ENCODE results near the gene ZNF277. TPM values are rescaled to one million over a fixed set of nuclear protein-coding genes. Genes with fewer than 3 reads are reported as not detected.

Gene ZNF277
- polyA plus RNA-seq, 2 of the 4 experiments (the other 2 are of a cell fraction) = 23.4 to 31.9 TPM

DNA sequence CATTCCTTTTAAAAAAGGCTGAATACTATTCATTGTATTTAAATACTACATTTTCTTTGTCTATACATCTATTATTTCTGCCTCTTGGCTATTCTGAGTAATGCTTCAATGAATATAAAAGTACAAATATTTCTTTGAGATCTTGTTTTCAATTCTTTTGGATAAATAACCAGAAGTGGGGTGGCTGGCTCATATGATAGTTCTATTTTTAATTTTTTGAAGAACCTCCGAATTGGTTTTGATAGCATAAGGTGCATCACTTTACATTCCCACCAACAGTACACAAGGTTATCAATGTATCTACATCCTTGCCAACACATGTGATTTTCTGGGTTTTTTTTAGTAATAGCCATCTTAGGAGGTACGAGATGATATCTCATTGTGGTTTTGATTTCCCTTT is 72.5 kb downstream of the ZNF277 start:
- Histone ChIP-seq H3K9me3 (no peaks in the 10 kb centered on the region), H3K4me3 (no peak overlapping the region), H3K4me1 (no peaks in the 10 kb centered on the region), H3K4me2 (no peak overlapping the region), H3K27ac (no peak overlapping the region)
- no peak for FAIRE-seq
- no peak for TF ChIP-seq CHD2 (IDR thresholded peaks at IDR 0.05; ENCODE audit: low read length, partially characterized antibody)
- TF ChIP-seq HOXA7 (CRISPR knock-in tag; IDR thresholded peaks at IDR 0.05) = no peak
- no peak for TF ChIP-seq ZC3H11A (IDR thresholded peaks at IDR 0.05)
- TF ChIP-seq CEBPB (IDR thresholded peaks at IDR 0.05) = no peak
- TF ChIP-seq JUN (IDR thresholded peaks at IDR 0.05) = no peak
- TF ChIP-seq NPAS2 (CRISPR knock-in tag; IDR thresholded peaks at IDR 0.05; ENCODE audit: borderline replicate concordance) = no peak
- no peak for TF ChIP-seq FOSB (CRISPR knock-in tag; IDR thresholded peaks at IDR 0.05)
- TF ChIP-seq, protein P1, sequence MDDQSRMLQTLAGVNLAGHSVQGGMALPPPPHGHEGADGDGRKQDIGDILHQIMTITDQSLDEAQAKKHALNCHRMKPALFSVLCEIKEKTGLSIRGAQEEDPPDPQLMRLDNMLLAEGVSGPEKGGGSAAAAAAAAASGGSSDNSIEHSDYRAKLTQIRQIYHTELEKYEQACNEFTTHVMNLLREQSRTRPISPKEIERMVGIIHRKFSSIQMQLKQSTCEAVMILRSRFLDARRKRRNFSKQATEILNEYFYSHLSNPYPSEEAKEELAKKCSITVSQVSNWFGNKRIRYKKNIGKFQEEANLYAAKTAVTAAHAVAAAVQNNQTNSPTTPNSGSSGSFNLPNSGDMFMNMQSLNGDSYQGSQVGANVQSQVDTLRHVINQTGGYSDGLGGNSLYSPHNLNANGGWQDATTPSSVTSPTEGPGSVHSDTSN (IDR thresholded peaks at IDR 0.05) = no peak
- TF ChIP-seq MAFK (IDR thresholded peaks at IDR 0.05; ENCODE audit: partially characterized antibody) = no peak
- TF ChIP-seq ZSCAN20 (CRISPR knock-in tag; IDR thresholded peaks at IDR 0.05) = no peak
- no peak for TF ChIP-seq SREBF2 (IDR thresholded peaks at IDR 0.05)
- no peak for DNase-seq (ENCODE audit: low read depth in 1 of 2, low spot score in 1 of 2)
- 91% methylated on average over 2 of the region's 2 CpGs for WGBS (ENCODE audit: missing lambda C conversion rate)
- no peak for ATAC-seq
- ChIA-PET POLR2A (no interaction called here), CTCF (no interaction called here)

DNA sequence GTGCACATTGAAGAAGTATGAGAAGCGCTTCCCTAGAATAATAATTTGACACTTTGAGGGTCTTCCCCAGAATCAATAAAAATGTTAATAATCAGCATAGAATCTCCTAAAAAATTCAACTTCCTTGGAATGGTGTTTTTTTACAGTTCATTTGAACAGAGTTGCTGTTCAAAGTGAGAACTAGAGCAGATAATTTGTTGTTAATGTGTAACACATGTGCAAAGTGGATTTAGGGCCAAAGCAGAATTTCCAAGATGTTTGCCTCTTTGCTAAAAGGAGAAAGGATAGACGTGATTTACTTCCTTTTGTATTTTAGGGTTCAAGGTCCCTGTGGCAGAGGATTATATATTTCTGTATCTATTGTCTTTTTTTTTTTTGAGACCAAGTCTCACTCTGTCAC is 73.8 kb downstream of the ZNF277 start:
- FAIRE-seq = no peak

DNA sequence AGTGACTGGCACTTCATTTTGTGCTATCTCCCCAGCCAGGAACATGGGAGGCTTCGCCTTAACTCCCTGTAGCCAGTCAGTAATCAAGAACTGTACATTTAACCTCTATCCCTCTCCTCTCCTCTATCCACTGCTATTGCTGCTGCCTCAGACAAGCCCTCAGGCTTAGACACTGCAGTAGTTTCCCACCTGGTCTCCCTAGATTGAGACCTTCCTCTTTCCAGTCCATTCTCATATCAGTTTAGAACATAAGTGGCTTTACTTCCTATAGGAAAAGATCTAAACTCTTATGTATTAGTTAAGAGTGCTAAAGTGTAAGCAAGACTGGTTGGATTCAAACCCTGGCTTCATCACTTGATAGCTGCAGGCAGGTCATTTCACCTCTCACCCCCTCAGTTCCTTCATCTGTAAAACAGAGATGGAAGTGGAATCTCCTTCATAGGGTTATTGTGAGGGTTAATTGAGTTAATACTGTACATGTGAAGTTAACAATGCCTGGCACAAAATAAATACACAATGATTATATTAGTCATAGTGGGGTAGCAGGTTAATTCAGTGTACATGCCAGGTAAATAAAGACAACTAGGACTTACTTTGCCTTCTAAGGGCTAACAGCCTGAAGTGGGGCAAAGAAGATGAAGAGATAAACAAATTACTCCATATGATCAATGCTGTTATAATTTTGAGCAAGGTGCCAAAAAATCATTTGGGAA is 76.1 kb downstream of the ZNF277 start:
- POLR2A ChIA-PET = no interaction called here
- CTCF ChIA-PET = interaction anchor here (1.8 kb wide), 1 partner anchor 9 kb away, joined by 4 read pairs; no protein-coding TSS in a partner anchor
- no peaks in the 10 kb centered on the region for H3K9me3 ChIP-seq
- H3K4me2 ChIP-seq = no peak overlapping the region
- H3K4me3 ChIP-seq = no peak overlapping the region
- peak in 1 of 2 experiments; percentile 37; a peak in 2 of 6 replicates for ATAC-seq
- no peaks in the 10 kb centered on the region for H3K4me1 ChIP-seq
- WGBS (ENCODE audit: missing lambda C conversion rate) = 92% methylated on average over 1 of the region's 1 CpG
- DNase-seq (ENCODE audit: low read depth in 1 of 2, low spot score in 1 of 2) = no peak
- H3K27ac ChIP-seq = no peak overlapping the region
- no peak for TF ChIP-seq EHF (CRISPR knock-in tag; IDR thresholded peaks at IDR 0.05)
- no peak for TF ChIP-seq ZNF302 (CRISPR knock-in tag; IDR thresholded peaks at IDR 0.05)
- TF ChIP-seq RFX5 (IDR thresholded peaks at IDR 0.05) = no peak
- TF ChIP-seq JUNB (IDR thresholded peaks at IDR 0.05) = no peak
- no peak for FAIRE-seq

More for the DNA sequence above, 73.8 kb downstream of the ZNF277 start:
- DNase-seq (ENCODE audit: low read depth in 1 of 2, low spot score in 1 of 2) (no peak), ATAC-seq (no peak)
- CTCF ChIA-PET = no interaction called here
- POLR2A ChIA-PET = no interaction called here
- no peak for TF ChIP-seq CBX8 (IDR thresholded peaks at IDR 0.05)
- TF ChIP-seq CBX2 (IDR thresholded peaks at IDR 0.05; ENCODE audit: borderline replicate concordance, low read depth) = no peak
- TF ChIP-seq HOXB13 (CRISPR knock-in tag; IDR thresholded peaks at IDR 0.05; ENCODE audit: low read depth) = no peak
- TF ChIP-seq TFCP2L1 (CRISPR knock-in tag; IDR thresholded peaks at IDR 0.05) = no peak
- TF ChIP-seq HOXA7 (CRISPR knock-in tag; IDR thresholded peaks at IDR 0.05) = no peak
- TF ChIP-seq RNF2 (IDR thresholded peaks at IDR 0.05; ENCODE audit: borderline replicate concordance, low read depth) = no peak
- TF ChIP-seq, protein P2, sequence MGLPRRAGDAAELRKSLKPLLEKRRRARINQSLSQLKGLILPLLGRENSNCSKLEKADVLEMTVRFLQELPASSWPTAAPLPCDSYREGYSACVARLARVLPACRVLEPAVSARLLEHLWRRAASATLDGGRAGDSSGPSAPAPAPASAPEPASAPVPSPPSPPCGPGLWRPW (IDR thresholded peaks at IDR 0.05) = no peak
- TF ChIP-seq CEBPB (IDR thresholded peaks at IDR 0.05) = no peak
- TF ChIP-seq, protein P1 (IDR thresholded peaks at IDR 0.05) = no peak
- no peak for TF ChIP-seq NFE2L2 (conservative IDR thresholded peaks at IDR 0.05; ENCODE audit: low read length)
- no peak overlapping the region for H3K27ac ChIP-seq
- no peaks in the 10 kb centered on the region for H3K4me1 ChIP-seq
- WGBS (ENCODE audit: missing lambda C conversion rate) = 96% methylated on average over 2 of the region's 2 CpGs
- H3K4me2 ChIP-seq = no peak overlapping the region
- no peak overlapping the region for H3K4me3 ChIP-seq
- no peaks in the 10 kb centered on the region for H3K9me3 ChIP-seq
